ENCODE measurements around the gene CHST4.

The CHST4 gene

GRCh38 chr16:71484006-71484893 lies 42.0 kb upstream of the CHST4 start:
- TF ChIP-seq FOXM1 (IDR thresholded peaks at IDR 0.05; ENCODE audit: borderline replicate concordance, low read depth) (no peak), TAF1 (IDR thresholded peaks at IDR 0.05; ENCODE audit: low read depth) (no peak), TCF12 (IDR thresholded peaks at IDR 0.05; ENCODE audit: low read depth) (no peak), TEAD4 (IDR thresholded peaks at IDR 0.05) (no peak), EGR1 (IDR thresholded peaks at IDR 0.05) (no peak), CREB1 (IDR thresholded peaks at IDR 0.05; ENCODE audit: low read depth) (0 out of 2 replicates have a peak, but pooled peaks have one; percentile 28), CEBPB (IDR thresholded peaks at IDR 0.05) (no peak)
- TF ChIP-seq, protein P1, sequence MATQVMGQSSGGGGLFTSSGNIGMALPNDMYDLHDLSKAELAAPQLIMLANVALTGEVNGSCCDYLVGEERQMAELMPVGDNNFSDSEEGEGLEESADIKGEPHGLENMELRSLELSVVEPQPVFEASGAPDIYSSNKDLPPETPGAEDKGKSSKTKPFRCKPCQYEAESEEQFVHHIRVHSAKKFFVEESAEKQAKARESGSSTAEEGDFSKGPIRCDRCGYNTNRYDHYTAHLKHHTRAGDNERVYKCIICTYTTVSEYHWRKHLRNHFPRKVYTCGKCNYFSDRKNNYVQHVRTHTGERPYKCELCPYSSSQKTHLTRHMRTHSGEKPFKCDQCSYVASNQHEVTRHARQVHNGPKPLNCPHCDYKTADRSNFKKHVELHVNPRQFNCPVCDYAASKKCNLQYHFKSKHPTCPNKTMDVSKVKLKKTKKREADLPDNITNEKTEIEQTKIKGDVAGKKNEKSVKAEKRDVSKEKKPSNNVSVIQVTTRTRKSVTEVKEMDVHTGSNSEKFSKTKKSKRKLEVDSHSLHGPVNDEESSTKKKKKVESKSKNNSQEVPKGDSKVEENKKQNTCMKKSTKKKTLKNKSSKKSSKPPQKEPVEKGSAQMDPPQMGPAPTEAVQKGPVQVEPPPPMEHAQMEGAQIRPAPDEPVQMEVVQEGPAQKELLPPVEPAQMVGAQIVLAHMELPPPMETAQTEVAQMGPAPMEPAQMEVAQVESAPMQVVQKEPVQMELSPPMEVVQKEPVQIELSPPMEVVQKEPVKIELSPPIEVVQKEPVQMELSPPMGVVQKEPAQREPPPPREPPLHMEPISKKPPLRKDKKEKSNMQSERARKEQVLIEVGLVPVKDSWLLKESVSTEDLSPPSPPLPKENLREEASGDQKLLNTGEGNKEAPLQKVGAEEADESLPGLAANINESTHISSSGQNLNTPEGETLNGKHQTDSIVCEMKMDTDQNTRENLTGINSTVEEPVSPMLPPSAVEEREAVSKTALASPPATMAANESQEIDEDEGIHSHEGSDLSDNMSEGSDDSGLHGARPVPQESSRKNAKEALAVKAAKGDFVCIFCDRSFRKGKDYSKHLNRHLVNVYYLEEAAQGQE (IDR thresholded peaks at IDR 0.05; ENCODE audit: low read depth): no peak

- TF ChIP-seq EGR1 (IDR thresholded peaks at IDR 0.05): no peak
- TF ChIP-seq YY1 (IDR thresholded peaks at IDR 0.05; ENCODE audit: low read depth): no peak
- TF ChIP-seq RAD21 (IDR thresholded peaks at IDR 0.05; ENCODE audit: low read depth): no peak
- TF ChIP-seq TCF12 (IDR thresholded peaks at IDR 0.05; ENCODE audit: low read depth): no peak
- no peak for TF ChIP-seq CREB1 (IDR thresholded peaks at IDR 0.05; ENCODE audit: low read depth)
- TF ChIP-seq NFIC (IDR thresholded peaks at IDR 0.05): no peak
- no peak for TF ChIP-seq TAF1 (IDR thresholded peaks at IDR 0.05; ENCODE audit: low read depth)
- TF ChIP-seq TEAD4 (IDR thresholded peaks at IDR 0.05): no peak
- no peak for TF ChIP-seq EP300 (IDR thresholded peaks at IDR 0.05; ENCODE audit: borderline replicate concordance)
Measured at GRCh38 chr16:71489122-71489521, 37.1 kb upstream of the CHST4 start, which contains the start of gene ZNF19. ZNF19 (minus strand) TSS chr16:71489324; CDS start chr16:71482114, 7,210 bp downstream.

DNA sequence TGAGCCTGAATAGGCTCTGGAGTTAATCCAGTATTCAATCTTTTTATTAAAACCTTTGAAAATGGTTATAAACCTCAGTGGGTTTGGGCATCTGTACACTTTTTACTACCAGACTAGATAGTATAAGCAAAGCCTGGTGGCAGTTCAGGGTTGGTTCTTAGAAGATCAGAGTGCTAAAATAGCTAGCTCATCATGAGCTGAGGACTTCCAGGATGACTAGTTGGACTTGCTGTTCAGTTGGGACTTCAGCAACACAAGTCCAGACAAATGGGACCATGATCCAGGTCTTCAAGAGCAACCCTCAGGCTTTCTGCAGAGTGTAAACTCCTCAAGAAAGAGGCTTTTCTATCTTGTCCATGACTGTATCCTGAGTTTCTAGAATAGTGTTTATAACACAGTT lies 35.9 kb upstream of the CHST4 start:
- no peak for TF ChIP-seq CREB1 (IDR thresholded peaks at IDR 0.05; ENCODE audit: low read depth)
- TF ChIP-seq FOXM1 (IDR thresholded peaks at IDR 0.05; ENCODE audit: borderline replicate concordance, low read depth): no peak
- TF ChIP-seq EGR1 (IDR thresholded peaks at IDR 0.05): no peak
- TF ChIP-seq, protein P1 (IDR thresholded peaks at IDR 0.05; ENCODE audit: low read depth): no peak
- no peak for TF ChIP-seq YY1 (IDR thresholded peaks at IDR 0.05; ENCODE audit: low read depth)
- no peak for TF ChIP-seq CEBPB (IDR thresholded peaks at IDR 0.05)
- no peak for TF ChIP-seq TCF12 (IDR thresholded peaks at IDR 0.05; ENCODE audit: low read depth)
- TF ChIP-seq TEAD4 (IDR thresholded peaks at IDR 0.05): no peak
- no peak for TF ChIP-seq RAD21 (IDR thresholded peaks at IDR 0.05; ENCODE audit: low read depth)
- no peak for TF ChIP-seq MAX (IDR thresholded peaks at IDR 0.05)
- TF ChIP-seq TAF1 (IDR thresholded peaks at IDR 0.05; ENCODE audit: low read depth): no peak
- TF ChIP-seq NFIC (IDR thresholded peaks at IDR 0.05): no peak
- TF ChIP-seq EP300 (IDR thresholded peaks at IDR 0.05; ENCODE audit: borderline replicate concordance): no peak
- TF ChIP-seq, protein P2, sequence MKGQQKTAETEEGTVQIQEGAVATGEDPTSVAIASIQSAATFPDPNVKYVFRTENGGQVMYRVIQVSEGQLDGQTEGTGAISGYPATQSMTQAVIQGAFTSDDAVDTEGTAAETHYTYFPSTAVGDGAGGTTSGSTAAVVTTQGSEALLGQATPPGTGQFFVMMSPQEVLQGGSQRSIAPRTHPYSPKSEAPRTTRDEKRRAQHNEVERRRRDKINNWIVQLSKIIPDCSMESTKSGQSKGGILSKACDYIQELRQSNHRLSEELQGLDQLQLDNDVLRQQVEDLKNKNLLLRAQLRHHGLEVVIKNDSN (IDR thresholded peaks at IDR 0.05): no peak
- TF ChIP-seq ZBTB7A (IDR thresholded peaks at IDR 0.05; ENCODE audit: low read depth): no peak

GRCh38 chr16:71491054-71491453 lies 35.2 kb upstream of the CHST4 start:
- TF ChIP-seq CEBPB (IDR thresholded peaks at IDR 0.05) (no peak), TEAD4 (IDR thresholded peaks at IDR 0.05) (no peak), MAX (IDR thresholded peaks at IDR 0.05) (no peak), TAF1 (IDR thresholded peaks at IDR 0.05; ENCODE audit: low read depth) (no peak), RAD21 (IDR thresholded peaks at IDR 0.05; ENCODE audit: low read depth) (no peak)
- TF ChIP-seq, protein P1 (IDR thresholded peaks at IDR 0.05; ENCODE audit: low read depth): no peak

Data from Ishikawa (cell line).